ENCODE results near the gene CDKN3. TPM values are rescaled to one million over a fixed set of nuclear protein-coding genes. Genes with fewer than 3 reads are reported as not detected.
"Not testable (repeated sequence)": the region's sequence is repeated elsewhere in the genome, so short reads cannot be mapped to it uniquely, and the experiment has no call there.

Gene CDKN3
- total RNA-seq, 2 experiments from 2014 or later = 77.9 to 79.5 TPM

DNA sequence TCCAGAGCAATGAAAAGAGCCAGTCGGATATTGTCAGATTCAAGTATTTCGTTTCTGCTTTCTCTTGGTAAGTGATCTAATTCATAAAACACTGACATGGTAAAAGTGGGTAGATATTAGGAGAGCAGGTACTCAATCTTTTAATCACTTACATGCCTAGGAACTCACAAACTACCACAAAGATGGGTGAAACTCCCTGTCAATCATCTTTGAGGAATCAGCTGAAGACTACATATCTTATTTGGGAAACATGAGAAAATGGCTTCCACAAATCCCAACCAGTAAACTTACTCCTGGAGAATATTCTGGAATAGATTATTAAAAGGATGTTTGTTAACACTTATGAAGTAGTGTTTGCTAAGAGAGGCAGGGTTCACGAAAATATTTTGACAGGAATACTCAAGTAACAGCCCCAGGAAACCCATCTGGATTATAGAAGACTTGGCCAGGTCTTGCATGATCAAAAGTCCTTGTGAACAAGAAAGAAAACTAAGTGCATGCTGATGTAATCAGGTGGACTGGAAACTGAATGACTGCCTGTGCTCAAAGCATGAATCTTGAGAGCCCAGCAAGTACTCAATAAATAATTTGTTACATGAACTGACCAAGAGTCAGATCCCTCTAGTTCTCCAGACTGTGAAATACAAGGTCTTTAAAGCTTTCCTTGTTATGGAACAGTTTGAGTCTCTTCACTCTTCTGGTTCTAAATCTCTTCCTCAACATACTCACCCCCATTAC lies 28.9 kb downstream of the CDKN3 start:
- Mint-ChIP-seq H3K4me1 (peaks cover 35% of the 10 kb centered on the region), H3K27me3 (no peaks in the 10 kb centered on the region), H3K4me3 (no peak overlapping the region), H3K9me3 (no peaks in the 10 kb centered on the region), H3K36me3 (peaks cover 35% of the 10 kb centered on the region), H3K27ac (peak overlapping the region; percentile 4)
- no peak for DNase-seq

DNA sequence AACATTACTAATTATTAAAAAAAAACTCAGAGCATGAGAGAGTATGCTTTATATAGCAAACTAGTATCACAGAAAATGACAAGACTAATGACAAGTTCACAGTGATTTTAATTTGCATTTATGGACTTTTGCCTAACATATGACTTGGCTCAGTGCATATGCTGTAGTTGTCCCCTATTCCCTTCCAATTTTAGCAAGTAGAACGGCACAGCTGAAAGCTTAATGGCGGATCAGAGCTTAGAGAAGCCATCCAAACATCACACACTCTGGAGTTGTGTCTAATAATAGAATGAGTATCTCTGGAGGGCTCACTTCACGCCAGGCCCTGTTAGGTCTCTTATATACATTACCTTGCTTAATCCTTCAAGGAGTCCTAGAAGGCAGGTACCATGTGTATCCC lies 31.1 kb downstream of the CDKN3 start:
- Mint-ChIP-seq H3K4me3 (no peak overlapping the region), H3K36me3 (peaks cover 47% of the 10 kb centered on the region), H3K27me3 (no peaks in the 10 kb centered on the region), H3K9me3 (no peaks in the 10 kb centered on the region), H3K27ac (peak overlapping the region; percentile 69), H3K4me1 (peaks cover 41% of the 10 kb centered on the region)
- DNase-seq = no peak

DNA sequence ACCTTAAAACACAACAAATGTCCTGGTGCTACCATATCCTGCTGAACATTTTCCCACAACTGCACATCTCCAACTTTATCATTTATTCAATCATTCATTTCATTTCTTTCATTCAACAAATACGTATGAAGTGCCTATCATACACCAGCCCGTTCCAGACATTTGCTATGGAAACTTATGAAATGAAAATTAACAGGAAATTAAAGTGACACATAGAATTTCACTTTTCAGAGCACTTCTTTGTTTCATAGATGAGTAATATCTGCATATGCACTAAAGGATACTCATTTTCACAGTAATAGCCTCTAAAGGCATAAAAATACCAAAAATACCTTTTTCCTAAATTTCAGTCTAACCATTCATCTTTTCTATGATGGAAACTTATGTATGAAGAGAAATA lies 31.7 kb downstream of the CDKN3 start:
- DNase-seq = no peak
- Mint-ChIP-seq H3K36me3 (peaks cover 47% of the 10 kb centered on the region), H3K9me3 (no peaks in the 10 kb centered on the region), H3K27me3 (no peaks in the 10 kb centered on the region), H3K4me3 (no peak overlapping the region), H3K27ac (peak overlapping the region; percentile 69), H3K4me1 (peaks cover 46% of the 10 kb centered on the region)

DNA sequence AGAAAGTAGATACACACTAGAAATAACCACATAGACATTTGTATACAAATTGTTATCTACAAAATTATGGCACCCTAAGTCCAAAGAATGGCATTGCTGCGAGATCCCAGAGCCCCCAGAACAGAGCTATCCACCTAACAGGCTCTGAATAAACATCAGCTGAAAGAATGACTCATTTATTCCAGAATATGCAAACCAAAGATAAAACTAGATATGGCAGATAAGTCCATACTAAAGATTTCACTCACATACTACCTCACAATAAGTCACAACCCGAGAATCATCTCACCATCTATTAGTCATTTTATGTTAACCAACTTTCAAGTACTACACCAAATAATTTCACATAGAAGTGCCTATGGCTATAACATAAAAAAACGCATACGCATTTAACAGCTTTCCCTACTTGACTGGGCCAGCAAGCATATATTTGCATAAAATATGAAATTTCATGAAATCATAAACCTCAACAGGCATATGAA lies 38.7 kb downstream of the CDKN3 start:
- Mint-ChIP-seq H3K4me3 (peak overlapping the region; percentile 60), H3K27ac (peak overlapping the region; percentile 74), H3K27me3 (no peaks in the 10 kb centered on the region), H3K9me3 (no peaks in the 10 kb centered on the region), H3K36me3 (peaks cover 63% of the 10 kb centered on the region), H3K4me1 (peaks cover 74% of the 10 kb centered on the region)
- peak; percentile 16 for DNase-seq

DNA sequence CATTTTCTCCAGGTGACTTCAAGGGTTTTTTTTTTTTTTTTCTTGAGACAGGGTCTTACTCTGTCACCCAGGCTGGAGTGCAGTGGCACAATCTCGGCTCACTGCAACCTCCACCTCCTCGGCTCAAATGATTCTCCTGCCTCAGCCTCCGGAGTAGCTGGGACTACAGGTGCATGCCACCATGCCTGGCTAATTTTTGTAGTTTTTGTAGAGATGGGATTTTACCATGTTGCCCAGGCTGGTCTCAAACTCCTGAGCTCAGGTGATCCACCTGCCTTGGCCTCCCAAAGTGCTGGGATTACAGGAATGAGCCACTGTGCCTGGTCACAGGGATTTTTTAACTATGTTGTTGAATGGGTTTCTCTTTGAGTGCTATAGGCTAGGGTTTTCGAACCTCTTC lies 41.1 kb downstream of the CDKN3 start:
- DNase-seq, H3K4me3 Mint-ChIP-seq: not testable (repeated sequence)

DNA sequence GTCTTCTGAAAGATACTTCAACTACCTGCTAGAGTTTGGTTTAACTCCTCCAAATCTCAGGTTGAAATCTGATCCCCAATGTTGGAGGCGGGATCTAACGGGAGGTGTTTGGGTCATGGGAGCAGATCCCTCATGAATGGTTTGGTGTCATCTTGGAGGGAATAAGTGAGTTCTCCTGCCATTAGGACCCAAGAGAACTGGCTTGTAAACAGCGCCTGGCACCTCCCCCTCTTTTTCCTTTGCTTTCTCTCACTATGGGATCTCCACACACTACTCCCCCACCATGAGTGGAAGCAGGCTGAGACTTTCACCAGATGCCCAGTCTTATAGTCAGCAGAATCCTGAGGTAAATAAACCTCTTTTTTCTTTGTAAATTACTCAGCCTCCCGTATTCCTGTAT lies 41.9 kb downstream of the CDKN3 start:
- peaks cover 67% of the 10 kb centered on the region for H3K4me1 Mint-ChIP-seq
- no peak overlapping the region for H3K27ac Mint-ChIP-seq
- peak overlapping the region; percentile 10 for H3K4me3 Mint-ChIP-seq
- DNase-seq = no peak
- H3K27me3 Mint-ChIP-seq = no peaks in the 10 kb centered on the region
- no peaks in the 10 kb centered on the region for H3K9me3 Mint-ChIP-seq
- H3K36me3 Mint-ChIP-seq = peaks cover 49% of the 10 kb centered on the region

More for the DNA sequence above, 41.1 kb downstream of the CDKN3 start:
- not testable (repeated sequence) for H3K27me3 Mint-ChIP-seq, H3K9me3 Mint-ChIP-seq, H3K27ac Mint-ChIP-seq
- Mint-ChIP-seq H3K36me3 (peaks cover 49% of the 10 kb centered on the region), H3K4me1 (peaks cover 74% of the 10 kb centered on the region)

DNA sequence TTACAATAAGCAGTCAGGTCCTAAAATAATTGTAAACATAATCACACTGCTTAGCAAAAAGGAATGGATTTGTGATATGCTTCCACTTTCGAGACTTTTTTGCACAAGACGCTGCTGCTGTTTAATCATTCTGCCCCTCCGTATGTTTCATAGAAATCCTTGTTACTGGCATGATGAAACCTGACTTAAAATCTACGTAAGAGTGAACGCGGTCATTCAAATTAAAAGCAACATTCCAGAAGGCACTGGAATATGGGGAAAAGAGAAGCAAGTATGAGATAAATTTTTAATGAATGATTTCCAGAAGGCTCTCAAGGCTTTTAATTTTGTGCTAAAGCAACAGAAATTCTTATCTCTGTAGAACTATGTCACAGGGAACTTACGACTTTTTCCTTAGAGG lies 43.2 kb downstream of the CDKN3 start:
- Mint-ChIP-seq H3K27ac (peak overlapping the region; percentile 82), H3K4me3 (peak overlapping the region; percentile 88), H3K36me3 (peaks cover 38% of the 10 kb centered on the region), H3K9me3 (no peaks in the 10 kb centered on the region), H3K27me3 (no peaks in the 10 kb centered on the region), H3K4me1 (peaks cover 56% of the 10 kb centered on the region)
- DNase-seq = no peak

DNA sequence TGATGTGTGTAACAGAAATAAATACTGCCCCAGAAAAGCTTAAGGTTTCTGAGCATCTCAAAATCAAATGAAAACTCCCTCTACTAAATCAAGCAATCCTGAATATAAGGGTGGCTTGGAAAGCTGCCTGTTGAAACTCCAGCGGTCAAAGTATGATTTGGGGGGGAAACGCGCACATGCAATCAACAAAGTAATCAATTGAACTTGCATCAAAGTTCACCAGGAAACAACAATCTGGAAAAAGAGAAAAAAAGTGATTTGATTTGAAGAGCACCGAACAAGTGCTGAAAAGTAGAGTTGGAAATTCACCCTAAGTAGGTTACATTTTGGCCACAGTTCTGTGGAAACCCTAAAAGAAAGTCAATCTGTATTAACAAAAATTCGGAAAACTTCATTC lies 43.7 kb downstream of the CDKN3 start:
- peak overlapping the region; percentile 88 for H3K4me3 Mint-ChIP-seq
- no peaks in the 10 kb centered on the region for H3K27me3 Mint-ChIP-seq
- H3K36me3 Mint-ChIP-seq = peaks cover 35% of the 10 kb centered on the region
- no peak for DNase-seq
- no peaks in the 10 kb centered on the region for H3K9me3 Mint-ChIP-seq
- peak overlapping the region; percentile 82 for H3K27ac Mint-ChIP-seq
- H3K4me1 Mint-ChIP-seq = peaks cover 52% of the 10 kb centered on the region

DNA sequence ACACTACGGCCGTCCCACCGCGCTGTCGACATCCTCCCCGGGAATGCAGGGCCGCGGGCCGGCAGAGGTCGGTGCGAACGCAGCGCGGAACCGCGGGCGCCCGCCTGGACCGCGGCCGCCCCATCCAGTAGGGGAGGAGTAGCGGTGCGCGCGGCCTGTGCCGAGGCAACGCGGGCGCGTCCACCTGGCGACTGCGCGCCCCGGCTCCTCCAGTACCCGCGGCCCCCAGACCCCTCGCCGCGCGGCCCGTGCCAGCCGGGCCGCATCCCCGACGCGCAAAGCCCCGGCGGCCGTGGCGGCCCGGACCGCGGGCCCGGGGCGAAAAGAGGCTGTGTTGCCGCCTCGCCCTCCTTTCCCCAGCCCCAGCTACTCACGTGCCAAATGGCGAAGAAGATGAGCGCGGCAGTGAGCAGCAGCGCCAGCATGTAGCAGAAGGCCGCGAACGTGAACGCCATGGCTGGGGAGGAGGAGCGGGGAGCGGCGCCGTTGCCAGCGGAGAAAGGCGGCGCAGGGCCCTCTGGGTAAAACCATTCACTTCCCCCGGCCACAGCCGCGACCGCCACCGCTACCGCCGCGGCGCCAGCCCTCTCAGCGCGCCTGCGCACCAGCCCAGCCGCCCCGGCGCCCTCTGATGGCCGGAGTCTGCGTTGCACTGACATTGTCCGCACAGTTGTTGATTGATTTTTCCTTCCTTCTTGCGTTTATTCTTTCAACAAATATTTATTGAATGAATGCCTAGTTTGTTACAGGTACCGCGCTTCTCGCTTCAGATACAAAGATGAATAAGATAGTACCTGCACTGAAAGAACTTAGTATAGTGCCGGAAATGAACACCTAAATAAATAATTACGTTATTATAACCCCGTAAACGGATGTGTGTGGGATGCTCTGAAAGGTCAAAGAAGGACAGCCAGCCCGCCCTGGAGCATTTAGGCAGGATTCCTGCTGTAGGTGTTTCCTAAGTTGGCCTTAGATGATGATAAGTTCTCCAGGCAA lies 44.4 kb downstream of the CDKN3 start, which contains the start of gene CNIH1:
Gene CNIH1 (minus strand): TSS at position 502 of the 996 bp plus-strand sequence. CDS start 47 bp downstream, at position 455.
- H3K4me1 Mint-ChIP-seq = peaks cover 47% of the 10 kb centered on the region
- peak within 1 kb of the TSS; percentile 98 for H3K27ac Mint-ChIP-seq
- H3K36me3 Mint-ChIP-seq = peaks cover 29% of the 10 kb centered on the region
- H3K4me3 Mint-ChIP-seq = peak within 1 kb of the TSS; percentile 89
- H3K9me3 Mint-ChIP-seq = no peaks in the 10 kb centered on the region
- peak; percentile 93 for DNase-seq
- H3K27me3 Mint-ChIP-seq = no peaks in the 10 kb centered on the region

DNA sequence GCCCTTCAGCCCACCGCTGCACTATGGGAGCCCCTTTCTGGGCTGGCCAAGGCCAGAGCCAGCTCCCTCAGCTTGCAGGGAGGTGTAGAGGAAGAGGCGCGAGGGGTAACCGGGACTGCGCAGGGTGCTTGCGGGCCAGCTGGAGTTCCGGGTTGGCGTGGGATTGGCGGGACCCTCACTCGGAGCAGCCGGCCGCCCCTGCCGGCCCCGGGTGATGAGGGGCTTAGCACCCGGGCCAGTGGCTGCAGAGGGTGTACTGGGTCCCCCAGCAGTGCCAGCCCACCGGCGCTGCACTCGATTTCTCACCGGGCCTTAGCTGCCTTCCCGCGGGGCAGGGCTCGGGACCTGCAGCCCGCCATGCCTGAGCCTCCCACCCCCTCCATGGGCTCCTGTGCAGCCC lies 46.2 kb downstream of the CDKN3 start:
- not testable (repeated sequence) for H3K27ac Mint-ChIP-seq, DNase-seq, H3K4me3 Mint-ChIP-seq, H3K27me3 Mint-ChIP-seq, H3K9me3 Mint-ChIP-seq
- H3K4me1 Mint-ChIP-seq = peaks cover 36% of the 10 kb centered on the region
- peaks cover 19% of the 10 kb centered on the region for H3K36me3 Mint-ChIP-seq

DNA sequence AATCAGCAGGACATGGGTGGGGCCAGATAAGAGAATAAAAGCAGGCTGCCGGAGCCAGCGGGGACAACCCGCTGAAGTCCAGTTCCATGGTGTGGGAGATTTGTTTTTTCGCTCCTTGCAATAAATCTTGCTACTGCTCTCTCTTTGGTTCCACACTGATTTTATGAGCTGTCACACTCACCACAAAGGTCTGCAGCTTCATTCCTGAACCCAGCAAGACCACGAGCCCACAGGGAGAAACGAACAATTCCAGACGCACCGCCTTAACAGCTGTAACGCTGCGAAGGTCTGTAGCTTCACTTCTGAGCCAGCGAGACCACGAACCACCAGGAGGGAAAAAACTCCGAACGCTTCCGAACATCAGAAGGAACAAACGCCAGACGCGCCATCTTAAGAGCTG lies 47.2 kb downstream of the CDKN3 start:
- Mint-ChIP-seq H3K9me3 (no peaks in the 10 kb centered on the region), H3K27ac (no peak overlapping the region), H3K36me3 (peaks cover 15% of the 10 kb centered on the region), H3K4me3 (no peak overlapping the region), H3K27me3 (no peaks in the 10 kb centered on the region), H3K4me1 (peaks cover 26% of the 10 kb centered on the region)
- DNase-seq = no peak

DNA sequence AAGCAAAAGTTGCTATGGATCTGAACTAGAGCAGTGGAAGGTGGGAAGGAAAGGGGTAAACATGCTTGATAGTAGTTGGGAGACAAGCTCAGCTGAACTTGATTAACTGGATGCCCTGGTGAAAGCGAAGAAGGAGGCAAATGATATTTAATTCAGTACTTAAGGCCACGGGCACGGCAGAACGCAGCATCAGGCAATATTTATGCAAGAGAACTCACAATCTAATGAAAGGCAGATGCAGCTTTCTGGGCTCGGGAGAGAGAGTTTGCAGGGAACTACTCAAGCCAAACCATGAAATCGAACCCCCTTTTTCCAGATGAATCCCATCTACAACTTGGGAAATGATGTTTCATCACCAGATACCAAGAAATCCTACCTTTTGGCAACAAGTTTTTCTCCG lies 47.9 kb downstream of the CDKN3 start:
- no peaks in the 10 kb centered on the region for H3K27me3 Mint-ChIP-seq
- H3K36me3 Mint-ChIP-seq = peaks cover 9% of the 10 kb centered on the region
- no peak for DNase-seq
- no peak overlapping the region for H3K27ac Mint-ChIP-seq
- no peaks in the 10 kb centered on the region for H3K9me3 Mint-ChIP-seq
- H3K4me3 Mint-ChIP-seq = no peak overlapping the region
- peaks cover 22% of the 10 kb centered on the region for H3K4me1 Mint-ChIP-seq

DNA sequence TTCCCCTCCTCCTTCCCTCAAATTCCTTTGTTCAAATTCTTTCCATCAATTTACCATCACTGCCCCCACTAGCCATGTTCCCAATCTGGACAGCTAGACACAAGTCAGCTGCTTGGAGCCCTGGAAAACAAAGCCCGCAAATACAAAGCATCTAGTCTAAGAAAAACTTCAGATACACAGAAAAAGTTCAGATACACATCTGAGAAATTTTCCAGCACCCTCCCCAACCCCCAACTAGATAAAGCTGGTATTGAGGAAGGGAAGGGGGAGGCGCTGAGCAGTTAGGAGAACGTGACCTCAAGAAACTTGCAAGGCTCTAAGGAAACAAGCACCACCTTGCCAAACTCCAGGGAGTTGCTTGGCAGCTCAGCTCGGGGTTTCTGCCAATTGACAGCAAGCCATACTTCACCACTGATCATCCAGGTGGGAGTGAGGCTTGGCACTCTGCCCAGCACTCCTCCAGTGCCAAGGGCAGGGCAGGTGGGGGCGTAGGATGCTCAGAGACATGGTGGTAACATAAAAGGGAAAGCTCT lies 49.4 kb downstream of the CDKN3 start:
- Mint-ChIP-seq H3K27ac (no peak overlapping the region), H3K36me3 (no peaks in the 10 kb centered on the region), H3K4me3 (no peak overlapping the region), H3K27me3 (no peaks in the 10 kb centered on the region), H3K9me3 (no peaks in the 10 kb centered on the region), H3K4me1 (peaks cover 20% of the 10 kb centered on the region)
- no peak for DNase-seq

DNA sequence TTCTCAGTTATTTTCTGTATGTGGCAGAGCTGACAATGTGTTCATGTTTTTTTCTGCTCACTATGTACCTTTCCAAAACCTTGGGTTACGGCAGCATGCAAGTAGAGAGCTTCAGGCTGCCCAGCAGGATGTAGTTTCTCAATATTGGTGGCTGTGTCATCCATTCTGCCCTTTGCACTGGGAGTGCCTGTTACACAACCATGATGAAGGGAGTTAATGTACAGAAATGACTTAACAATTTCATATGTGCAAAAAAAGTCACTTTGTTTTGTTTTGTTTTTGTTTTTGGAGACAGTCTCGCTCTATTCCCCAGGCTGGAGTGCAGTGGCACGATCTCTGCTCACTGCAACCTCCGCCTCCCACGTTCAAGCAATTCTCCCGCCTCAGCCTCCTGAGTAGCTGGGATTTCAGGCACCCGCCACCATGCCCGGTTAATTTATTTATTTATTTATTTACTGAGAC lies 50.5 kb downstream of the CDKN3 start:
- peaks cover 11% of the 10 kb centered on the region for H3K4me1 Mint-ChIP-seq
- no peaks in the 10 kb centered on the region for H3K9me3 Mint-ChIP-seq
- H3K27me3 Mint-ChIP-seq = no peaks in the 10 kb centered on the region
- no peak for DNase-seq
- no peaks in the 10 kb centered on the region for H3K36me3 Mint-ChIP-seq
- no peak overlapping the region for H3K4me3 Mint-ChIP-seq
- no peak overlapping the region for H3K27ac Mint-ChIP-seq

DNA sequence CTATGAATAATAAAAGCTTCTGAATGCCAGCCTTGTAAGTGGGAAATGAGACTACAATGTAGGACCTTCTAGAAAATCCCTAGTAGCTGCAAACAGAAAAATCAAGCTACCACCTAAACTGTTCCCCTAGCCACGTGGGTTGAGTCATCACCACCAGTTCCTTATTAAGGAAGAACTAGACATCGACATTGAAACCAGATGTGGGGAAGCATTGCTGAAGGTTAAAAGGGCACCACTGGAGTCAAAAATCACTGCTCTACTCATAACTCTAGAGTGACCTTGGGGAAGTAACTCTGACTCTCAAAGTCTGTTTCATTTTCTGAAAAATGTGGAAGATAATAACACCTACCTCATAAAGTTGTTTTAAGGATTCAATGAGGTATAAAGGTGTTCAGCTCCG lies 53.7 kb downstream of the CDKN3 start:
- H3K4me1 Mint-ChIP-seq = peaks cover 9% of the 10 kb centered on the region
- DNase-seq = no peak
- H3K27ac Mint-ChIP-seq = no peak overlapping the region
- no peaks in the 10 kb centered on the region for H3K9me3 Mint-ChIP-seq
- no peaks in the 10 kb centered on the region for H3K36me3 Mint-ChIP-seq
- H3K4me3 Mint-ChIP-seq = no peak overlapping the region
- H3K27me3 Mint-ChIP-seq = no peaks in the 10 kb centered on the region
